HL-60 (cell line): Measurements from ENCODE around the gene MGME1.

Experiments used
- DNase-seq, 2 experiments: peaks; one replicate each; pipeline ENCODE4 v3.0.0-alpha.2; 2010 to 2020; ENCODE audit warnings: low read depth in 1 of 2, low spot score in 1 of 2
- H3K27ac ChIP-seq: fragments of 250-450 bp; sonication (Bioruptor Pico); replicated peaks from 2 replicates; pipeline ENCODE4 v1.5.1; 2020; ENCODE audit warnings: mild to moderate bottlenecking, moderate library complexity
- H3K27me3 ChIP-seq: fragments of 250-450 bp; sonication (Bioruptor Pico); 2 replicates; pipeline ENCODE4 v1.5.1; 2021; ENCODE audit warnings: mild to moderate bottlenecking, moderate library complexity; ENCODE audit not compliant: insufficient read depth, poor library complexity, severe bottlenecking
- H3K4me3 ChIP-seq: replicated peaks from 2 replicates; pipeline ENCODE4 v1.5.1; 2011; ENCODE audit warnings: mild to moderate bottlenecking, control low read depth, low read length; ENCODE audit not compliant: insufficient read depth
- CTCF ChIP-seq: IDR thresholded peaks from one replicate; pipeline ENCODE4 v1.5.1; 2011; ENCODE audit warnings: low read length, control low read depth, inconsistent platforms; ENCODE audit not compliant: insufficient read depth
- GABPA ChIP-seq: IDR thresholded peaks from 2 replicates; pipeline ENCODE4 v1.6.1; 2012; ENCODE audit warnings: low read depth
- POLR2AphosphoS5 ChIP-seq: IDR thresholded peaks from 2 replicates; pipeline ENCODE4 v1.6.1; 2012; ENCODE audit warnings: low read depth
- REST ChIP-seq: IDR thresholded peaks from 2 replicates; pipeline ENCODE4 v1.6.1; 2012; ENCODE audit warnings: low read depth; ENCODE audit not compliant: insufficient replicate concordance
- SPI1 ChIP-seq: IDR thresholded peaks from 2 replicates; pipeline ENCODE4 v1.6.1; 2012; ENCODE audit warnings: low read depth, mild to moderate bottlenecking, borderline replicate concordance

The MGME1 gene

GRCh38 chr20:18005990-18006364 lies 37.2 kb downstream of the MGME1 start:
- DNase-seq: no peak
- no peak for TF ChIP-seq REST
- no peaks in the 10 kb centered on the region for H3K27me3 ChIP-seq
- no peak overlapping the region for H3K27ac ChIP-seq
- no peak overlapping the region for H3K4me3 ChIP-seq

GRCh38 chr20:18006684-18007083 lies 37.9 kb downstream of the MGME1 start:
- H3K27ac ChIP-seq: no peak overlapping the region
- H3K27me3 ChIP-seq: no peaks in the 10 kb centered on the region
- no peak overlapping the region for H3K4me3 ChIP-seq
- DNase-seq: no peak
- TF ChIP-seq REST (no peak), GABPA (no peak), POLR2AphosphoS5 (no peak), CTCF (no peak), SPI1 (no peak)

GRCh38 chr20:18007534-18008292 lies 38.9 kb downstream of the MGME1 start:
- Histone ChIP-seq H3K27me3 (no peaks in the 10 kb centered on the region), H3K27ac (no peak overlapping the region), H3K4me3 (no peak overlapping the region)
- DNase-seq: no peak
- TF ChIP-seq POLR2AphosphoS5: no peak
- no peak for TF ChIP-seq CTCF
- no peak for TF ChIP-seq GABPA
- TF ChIP-seq SPI1: no peak
- TF ChIP-seq REST: no peak

GRCh38 chr20:18009116-18009515 lies 40.3 kb downstream of the MGME1 start:
- no peak overlapping the region for H3K27ac ChIP-seq
- no peaks in the 10 kb centered on the region for H3K27me3 ChIP-seq
- no peak for DNase-seq
- no peak overlapping the region for H3K4me3 ChIP-seq
- TF ChIP-seq GABPA (no peak), SPI1 (no peak), POLR2AphosphoS5 (no peak), CTCF (no peak), REST (no peak)
